A549 (cell line): Measurements from ENCODE around the gene KCNIP4. TPM values are rescaled to one million over a fixed set of nuclear protein-coding genes. Genes with fewer than 3 reads are reported as not detected.

Source experiments
- ATAC-seq, 2 experiments: fragments of 200-7000 bp in 1 of 2; fragments of >200 bp in 1 of 2; cut with Nextera tagmentation in 1 of 2; cut with Tn5 transposase in 1 of 2; 3 replicates each; pipeline versions ENCODE4 v1.8.0 to v1.9.1; 2018 to 2020; ENCODE audit warnings: mild to moderate bottlenecking in 1 of 2, moderate library complexity in 1 of 2
- CTCF ChIA-PET: fragments of 300-600 bp; sonication (Branson Sonifier 250); formaldehyde crosslinking; extraction: SDS; loops from one replicate; lab custom pipeline; 2021; ENCODE audit warnings: antibody characterized with exemption, inconsistent platforms; lab: Yijun Ruan, JAX
- POLR2A ChIA-PET: fragments of 350-600 bp; formaldehyde crosslinking; extraction: SDS; loops from one replicate; lab custom pipeline; 2021; ENCODE audit warnings: antibody characterized with exemption, inconsistent platforms; lab: Yijun Ruan, JAX
- DNase-seq, 2 experiments: peaks; one replicate each; pipeline versions ENCODE4 v3.0.0 to v3.0.0-alpha.2; 2011 to 2016; ENCODE audit warnings: low read depth in 1 of 2, low spot score in 1 of 2
- FAIRE-seq: peaks from 2 replicates; lab custom pipeline; 2011; peaks lifted over from hg19 to GRCh38; lab: Jason Lieb, UNC
- H3K27ac ChIP-seq, 2 experiments: fragments of >200 bp; sonication (Bioruptor Twin); formaldehyde crosslinking; 3 replicates each; pipeline ENCODE4 v1.5.1; 2016 to 2017
- H3K4me1 ChIP-seq: fragments of >200 bp; sonication (Bioruptor Twin); formaldehyde crosslinking; 3 replicates; pipeline ENCODE4 v1.6.1; 2016
- H3K4me2 ChIP-seq: fragments of >200 bp; sonication (Bioruptor Twin); formaldehyde crosslinking; 3 replicates; pipeline ENCODE4 v1.6.1; 2016
- H3K4me3 ChIP-seq: fragments of >200 bp; sonication (Bioruptor Twin); formaldehyde crosslinking; 3 replicates; pipeline ENCODE4 v1.5.1; 2016
- H3K9me3 ChIP-seq: fragments of >200 bp; sonication (Bioruptor Twin); formaldehyde crosslinking; 3 replicates; pipeline ENCODE4 v1.6.1; 2016
- EHF ChIP-seq: fragments of 250-450 bp; sonication (Bioruptor Pico); IDR thresholded peaks from 2 replicates; pipeline ENCODE4 v1.5.0; 2020; ENCODE audit warnings: mild to moderate bottlenecking
- FOSB ChIP-seq: fragments of 250-450 bp; sonication (Bioruptor Pico); IDR thresholded peaks from 2 replicates; pipeline ENCODE4 v1.5.0; 2020; ENCODE audit warnings: mild to moderate bottlenecking, moderate library complexity
- GATA3 ChIP-seq: IDR thresholded peaks from 2 replicates; pipeline ENCODE4 v1.6.1; 2012; ENCODE audit warnings: borderline replicate concordance
- HOXA7 ChIP-seq: fragments of 250-450 bp; sonication (Bioruptor Pico); IDR thresholded peaks from 2 replicates; pipeline ENCODE4 v1.5.0; 2020; ENCODE audit warnings: mild to moderate bottlenecking, moderate library complexity
- HOXB5 ChIP-seq: fragments of 250-450 bp; sonication (Bioruptor Pico); IDR thresholded peaks from 2 replicates; pipeline ENCODE4 v1.5.0; 2020; ENCODE audit warnings: mild to moderate bottlenecking, moderate library complexity
- JUNB ChIP-seq: fragments of >200 bp; sonication (Bioruptor Twin); formaldehyde crosslinking; IDR thresholded peaks from 2 replicates; pipeline ENCODE4 v1.6.1; 2016
- KDM1A ChIP-seq: fragments of 200-600 bp; sonication (generic); IDR thresholded peaks from 2 replicates; pipeline ENCODE4 v1.6.1; 2016; ENCODE audit warnings: low read depth, mild to moderate bottlenecking
- KDM5A ChIP-seq: fragments of 200-600 bp; sonication (generic); IDR thresholded peaks from 2 replicates; pipeline ENCODE4 v1.6.1; 2016; ENCODE audit warnings: antibody characterized with exemption, mild to moderate bottlenecking
- MAZ ChIP-seq: fragments of 150-350 bp; IDR thresholded peaks from 2 replicates; pipeline ENCODE4 v1.6.1; 2014; ENCODE audit warnings: antibody characterized with exemption, low read depth, low read length, borderline replicate concordance
- RAD21 ChIP-seq, 2 experiments: fragments of >200 bp in 1 of 2; sonication (Bioruptor Twin) in 1 of 2; formaldehyde crosslinking in 1 of 2; IDR thresholded peaks in 1 of 2; conservative IDR thresholded peaks in 1 of 2; 2 replicates in 1 of 2; 3 replicates in 1 of 2; pipeline ENCODE4 v1.6.1; 2012 to 2018; ENCODE audit warnings: inconsistent platforms in 1 of 2
- SMC3 ChIP-seq: fragments of >200 bp; sonication (Bioruptor Twin); formaldehyde crosslinking; IDR thresholded peaks from 3 replicates; pipeline ENCODE4 v1.6.1; 2018; ENCODE audit warnings: inconsistent platforms
- SREBF2 ChIP-seq: fragments of 450-650 bp; IDR thresholded peaks from 2 replicates; pipeline ENCODE4 v1.6.1; 2014; ENCODE audit warnings: mild to moderate bottlenecking, moderate library complexity
- TP53 ChIP-seq: fragments of 250-450 bp; sonication (Bioruptor Pico); IDR thresholded peaks from 2 replicates; pipeline ENCODE4 v1.5.0; 2021; ENCODE audit warnings: mild to moderate bottlenecking, moderate library complexity
- ZNF302 ChIP-seq: fragments of 250-450 bp; sonication (Bioruptor Pico); IDR thresholded peaks from 2 replicates; pipeline ENCODE4 v1.9.0; 2021; ENCODE audit warnings: inconsistent platforms, mild to moderate bottlenecking, moderate library complexity
- ZSCAN20 ChIP-seq: fragments of 250-450 bp; sonication (Bioruptor Pico); IDR thresholded peaks from 2 replicates; pipeline ENCODE4 v1.8.0; 2022; ENCODE audit warnings: mild to moderate bottlenecking, moderate library complexity
- WGBS: methylation state at CpG from one replicate; pipeline ENCODE4 v1.1.6; 2017; ENCODE audit errors: missing lambda C conversion rate; 5-methylcytosine and 5-hydroxymethylcytosine counted together
- polyA plus RNA-seq, 4 experiments: library from polyadenylated mRNA; depleted of rRNA in 3 of 4; stranded (reverse); fragments of >200 nt; fragmentation: RNase III in 1 of 4; extraction: RNeasy Plus Mini Kit Qiagen cat#74134 plus additional on column Dnase treatment in 1 of 4; gene quantifications; 2 replicates in 3 of 4; 3 replicates in 1 of 4; pipeline ENCODE4 v1.2.3, GENCODE V29; 2011 to 2017
- TF ChIP-seq, protein P1 (sequence below): fragments of 250-450 bp; sonication (Bioruptor Pico); IDR thresholded peaks from 2 replicates; pipeline ENCODE4 v1.5.0; 2020; ENCODE audit warnings: low read depth, mild to moderate bottlenecking, moderate library complexity
- TF ChIP-seq, protein P2 (sequence below): fragments of 450-650 bp; IDR thresholded peaks from 2 replicates; pipeline ENCODE4 v1.6.1; 2014; ENCODE audit warnings: antibody characterized with exemption
- TF ChIP-seq, protein P3 (sequence below): fragments of 250-450 bp; sonication (Bioruptor Pico); IDR thresholded peaks from 2 replicates; pipeline ENCODE4 v1.5.0; 2021; ENCODE audit warnings: mild to moderate bottlenecking, moderate library complexity, borderline replicate concordance
- TF ChIP-seq, protein P4 (sequence below): fragments of >200 bp; sonication (Bioruptor Twin); formaldehyde crosslinking; IDR thresholded peaks from 3 replicates; pipeline ENCODE4 v1.6.1; 2016
- TF ChIP-seq, protein P5 (sequence below): IDR thresholded peaks from 2 replicates; pipeline ENCODE4 v1.6.1; 2012

KCNIP4 gene
- polyA plus RNA-seq, 2 of the 4 experiments (the other 2 are of a cell fraction), result not detected

DNA sequence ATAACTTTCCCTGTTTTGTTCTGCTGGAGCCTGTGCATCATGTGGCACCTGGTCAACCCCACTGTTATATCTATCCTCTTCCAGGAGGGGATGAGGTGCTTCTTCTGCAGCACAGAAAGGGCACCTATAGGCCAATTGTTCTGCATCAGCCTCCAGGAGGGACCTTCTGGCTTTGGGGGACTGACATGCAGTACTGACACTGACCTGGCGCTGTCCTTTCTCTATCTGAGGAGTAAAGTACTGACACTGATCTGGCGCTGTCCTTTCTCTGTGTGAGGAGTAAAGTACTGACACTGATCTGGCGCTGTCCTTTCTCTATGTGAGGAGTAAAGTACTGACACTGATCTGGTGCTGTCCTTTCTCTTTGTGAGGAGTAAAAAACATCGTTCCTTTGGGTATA, 749.9 kb downstream of the KCNIP4 start:
- ATAC-seq, result no peak
- FAIRE-seq, result no peak

GRCh38 chr4:21195682-21196081, 752.9 kb downstream of the KCNIP4 start:
- TF ChIP-seq, protein P1, sequence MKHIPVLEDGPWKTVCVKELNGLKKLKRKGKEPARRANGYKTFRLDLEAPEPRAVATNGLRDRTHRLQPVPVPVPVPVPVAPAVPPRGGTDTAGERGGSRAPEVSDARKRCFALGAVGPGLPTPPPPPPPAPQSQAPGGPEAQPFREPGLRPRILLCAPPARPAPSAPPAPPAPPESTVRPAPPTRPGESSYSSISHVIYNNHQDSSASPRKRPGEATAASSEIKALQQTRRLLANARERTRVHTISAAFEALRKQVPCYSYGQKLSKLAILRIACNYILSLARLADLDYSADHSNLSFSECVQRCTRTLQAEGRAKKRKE, result no peak
- TF ChIP-seq HOXB5, result no peak
- TF ChIP-seq RAD21 (conservative IDR thresholded peaks at IDR 0.05 in 1 of 2, IDR thresholded peaks at IDR 0.05 in 1 of 2), result no peak
- no peak for TF ChIP-seq HOXA7 (CRISPR knock-in tag)
- no peak for TF ChIP-seq ZNF302 (CRISPR knock-in tag)
- TF ChIP-seq GATA3, result no peak
- TF ChIP-seq SREBF2, result no peak
- TF ChIP-seq, protein P2, sequence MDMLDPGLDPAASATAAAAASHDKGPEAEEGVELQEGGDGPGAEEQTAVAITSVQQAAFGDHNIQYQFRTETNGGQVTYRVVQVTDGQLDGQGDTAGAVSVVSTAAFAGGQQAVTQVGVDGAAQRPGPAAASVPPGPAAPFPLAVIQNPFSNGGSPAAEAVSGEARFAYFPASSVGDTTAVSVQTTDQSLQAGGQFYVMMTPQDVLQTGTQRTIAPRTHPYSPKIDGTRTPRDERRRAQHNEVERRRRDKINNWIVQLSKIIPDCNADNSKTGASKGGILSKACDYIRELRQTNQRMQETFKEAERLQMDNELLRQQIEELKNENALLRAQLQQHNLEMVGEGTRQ, result no peak
- TF ChIP-seq EHF, result no peak
- TF ChIP-seq ZSCAN20, result no peak
- no peak for TF ChIP-seq FOSB (CRISPR knock-in tag)
- TF ChIP-seq, protein P3, sequence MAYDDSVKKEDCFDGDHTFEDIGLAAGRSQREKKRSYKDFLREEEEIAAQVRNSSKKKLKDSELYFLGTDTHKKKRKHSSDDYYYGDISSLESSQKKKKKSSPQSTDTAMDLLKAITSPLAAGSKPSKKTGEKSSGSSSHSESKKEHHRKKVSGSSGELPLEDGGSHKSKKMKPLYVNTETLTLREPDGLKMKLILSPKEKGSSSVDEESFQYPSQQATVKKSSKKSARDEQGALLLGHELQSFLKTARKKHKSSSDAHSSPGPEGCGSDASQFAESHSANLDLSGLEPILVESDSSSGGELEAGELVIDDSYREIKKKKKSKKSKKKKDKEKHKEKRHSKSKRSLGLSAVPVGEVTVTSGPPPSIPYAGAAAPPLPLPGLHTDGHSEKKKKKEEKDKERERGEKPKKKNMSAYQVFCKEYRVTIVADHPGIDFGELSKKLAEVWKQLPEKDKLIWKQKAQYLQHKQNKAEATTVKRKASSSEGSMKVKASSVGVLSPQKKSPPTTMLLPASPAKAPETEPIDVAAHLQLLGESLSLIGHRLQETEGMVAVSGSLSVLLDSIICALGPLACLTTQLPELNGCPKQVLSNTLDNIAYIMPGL (CRISPR knock-in tag), result no peak
- TF ChIP-seq MAZ, result no peak
- no peak for TF ChIP-seq KDM1A
- TF ChIP-seq JUNB, result no peak
- H3K4me3 ChIP-seq, result no peak overlapping the region
- POLR2A ChIA-PET, result no interaction called here
- no peaks in the 10 kb centered on the region for H3K4me1 ChIP-seq
- no peak overlapping the region for H3K4me2 ChIP-seq
- ATAC-seq, result no peak
- no peak overlapping the region for H3K27ac ChIP-seq
- no peak for DNase-seq
- CTCF ChIA-PET, result no interaction called here
- 10% methylated on average over 6 of the region's 6 CpGs for WGBS
- H3K9me3 ChIP-seq, result no peaks in the 10 kb centered on the region
- FAIRE-seq, result no peak

More for the DNA sequence above, 749.9 kb downstream of the KCNIP4 start:
- WGBS, result 30% methylated on average over 4 of the region's 4 CpGs
- Histone ChIP-seq H3K4me1 (no peaks in the 10 kb centered on the region), H3K4me2 (no peak overlapping the region), H3K9me3 (no peaks in the 10 kb centered on the region), H3K27ac (no peak overlapping the region), H3K4me3 (no peak overlapping the region)
- ChIA-PET CTCF (no interaction called here), POLR2A (no interaction called here)
- TF ChIP-seq, protein P4, sequence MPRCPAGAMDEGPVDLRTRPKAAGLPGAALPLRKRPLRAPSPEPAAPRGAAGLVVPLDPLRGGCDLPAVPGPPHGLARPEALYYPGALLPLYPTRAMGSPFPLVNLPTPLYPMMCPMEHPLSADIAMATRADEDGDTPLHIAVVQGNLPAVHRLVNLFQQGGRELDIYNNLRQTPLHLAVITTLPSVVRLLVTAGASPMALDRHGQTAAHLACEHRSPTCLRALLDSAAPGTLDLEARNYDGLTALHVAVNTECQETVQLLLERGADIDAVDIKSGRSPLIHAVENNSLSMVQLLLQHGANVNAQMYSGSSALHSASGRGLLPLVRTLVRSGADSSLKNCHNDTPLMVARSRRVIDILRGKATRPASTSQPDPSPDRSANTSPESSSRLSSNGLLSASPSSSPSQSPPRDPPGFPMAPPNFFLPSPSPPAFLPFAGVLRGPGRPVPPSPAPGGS, result no peak
- TF ChIP-seq KDM1A, result no peak
- TF ChIP-seq, protein P5, sequence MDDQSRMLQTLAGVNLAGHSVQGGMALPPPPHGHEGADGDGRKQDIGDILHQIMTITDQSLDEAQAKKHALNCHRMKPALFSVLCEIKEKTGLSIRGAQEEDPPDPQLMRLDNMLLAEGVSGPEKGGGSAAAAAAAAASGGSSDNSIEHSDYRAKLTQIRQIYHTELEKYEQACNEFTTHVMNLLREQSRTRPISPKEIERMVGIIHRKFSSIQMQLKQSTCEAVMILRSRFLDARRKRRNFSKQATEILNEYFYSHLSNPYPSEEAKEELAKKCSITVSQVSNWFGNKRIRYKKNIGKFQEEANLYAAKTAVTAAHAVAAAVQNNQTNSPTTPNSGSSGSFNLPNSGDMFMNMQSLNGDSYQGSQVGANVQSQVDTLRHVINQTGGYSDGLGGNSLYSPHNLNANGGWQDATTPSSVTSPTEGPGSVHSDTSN, result no peak
- TF ChIP-seq KDM5A, result no peak
- TF ChIP-seq HOXA7 (CRISPR knock-in tag), result no peak
- TF ChIP-seq FOSB (CRISPR knock-in tag), result no peak
- TF ChIP-seq TP53 (CRISPR knock-in tag), result no peak
- no peak for TF ChIP-seq SMC3
- DNase-seq, result no peak
